Thoracic aorta (tissue), 2 donors: Measurements from ENCODE around the gene LMNTD2. TPM values are rescaled to one million over a fixed set of nuclear protein-coding genes. Genes with fewer than 3 reads are reported as not detected.

ENCODE experiments used
- ATAC-seq: fragments of 150-250 bp; one replicate; pipeline ENCODE4 v1.8.0; 2017; ENCODE audit warnings: low read depth; ENCODE audit not compliant: insufficient number of reproducible peaks, low FRiP score
- DNase-seq: peaks from one replicate; pipeline ENCODE4 v3.0.0-alpha.2; 2020; ENCODE audit warnings: low spot score
- H3K27ac ChIP-seq, 2 donors: fragments of 200-600 bp; sonication (generic); 1 replicate in 1 of 2; 2 replicates in 1 of 2; pipeline ENCODE4 v1.5.1; 2016; ENCODE audit warnings: mild to moderate bottlenecking in 2 of 2, moderate library complexity in 2 of 2
- H3K27me3 ChIP-seq: fragments of 200-600 bp; sonication (generic); replicated peaks from 2 replicates; pipeline ENCODE4 v1.6.0; 2016; ENCODE audit warnings: mild to moderate bottlenecking; ENCODE audit not compliant: insufficient read depth
- H3K36me3 ChIP-seq: fragments of 200-600 bp; sonication (generic); one replicate; pipeline ENCODE4 v1.5.1; 2016
- H3K4me1 ChIP-seq, 2 donors: fragments of 200-600 bp; sonication (generic); 1 replicate in 1 of 2; 2 replicates in 1 of 2; pipeline versions ENCODE4 v1.5.1 to v1.6.0; 2016; ENCODE audit warnings: low read depth in 2 of 2, mild to moderate bottlenecking in 1 of 2; ENCODE audit not compliant: control insufficient read depth in 1 of 2
- H3K4me3 ChIP-seq: fragments of 200-600 bp; sonication (generic); 2 replicates; pipeline ENCODE4 v1.5.1; 2016; ENCODE audit warnings: mild to moderate bottlenecking
- H3K9me3 ChIP-seq: fragments of 200-600 bp; sonication (generic); 2 replicates; pipeline ENCODE4 v1.5.1; 2016
- total RNA-seq, 2 donors: library from RNA; depleted of rRNA; stranded (reverse); fragments of >200 nt; gene quantifications; one replicate each; pipeline versions ENCODE4 v1.1.0 to v1.2.3, GENCODE V29; 2016
- TF ChIP-seq, protein P1 (sequence below): fragments of 200-600 bp; sonication (generic); IDR thresholded peaks from one replicate; pipeline ENCODE4 v1.5.1; 2019; ENCODE audit warnings: antibody characterized with exemption

LMNTD2 gene
- 1 to 10 TPM; 1.1 to 2.7 TPM for total RNA-seq

- peaks cover 12 to 21% of the 10 kb centered on the region in 2 donors for H3K4me1 ChIP-seq
- H3K27me3 ChIP-seq, result no peaks in the 10 kb centered on the region
- ATAC-seq (peak; percentile 80), DNase-seq (peak; percentile 51)
- no peaks in the 10 kb centered on the region for H3K9me3 ChIP-seq
- H3K27ac ChIP-seq, result no peak within 1 kb of the TSS
- TF ChIP-seq, protein P1, sequence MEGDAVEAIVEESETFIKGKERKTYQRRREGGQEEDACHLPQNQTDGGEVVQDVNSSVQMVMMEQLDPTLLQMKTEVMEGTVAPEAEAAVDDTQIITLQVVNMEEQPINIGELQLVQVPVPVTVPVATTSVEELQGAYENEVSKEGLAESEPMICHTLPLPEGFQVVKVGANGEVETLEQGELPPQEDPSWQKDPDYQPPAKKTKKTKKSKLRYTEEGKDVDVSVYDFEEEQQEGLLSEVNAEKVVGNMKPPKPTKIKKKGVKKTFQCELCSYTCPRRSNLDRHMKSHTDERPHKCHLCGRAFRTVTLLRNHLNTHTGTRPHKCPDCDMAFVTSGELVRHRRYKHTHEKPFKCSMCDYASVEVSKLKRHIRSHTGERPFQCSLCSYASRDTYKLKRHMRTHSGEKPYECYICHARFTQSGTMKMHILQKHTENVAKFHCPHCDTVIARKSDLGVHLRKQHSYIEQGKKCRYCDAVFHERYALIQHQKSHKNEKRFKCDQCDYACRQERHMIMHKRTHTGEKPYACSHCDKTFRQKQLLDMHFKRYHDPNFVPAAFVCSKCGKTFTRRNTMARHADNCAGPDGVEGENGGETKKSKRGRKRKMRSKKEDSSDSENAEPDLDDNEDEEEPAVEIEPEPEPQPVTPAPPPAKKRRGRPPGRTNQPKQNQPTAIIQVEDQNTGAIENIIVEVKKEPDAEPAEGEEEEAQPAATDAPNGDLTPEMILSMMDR, result no peak
- peak within 1 kb of the TSS; percentile 89 for H3K4me3 ChIP-seq
- H3K36me3 ChIP-seq, result no peaks in the 10 kb centered on the region
Observed at GRCh38 chr11:560305-561147, at the start of gene LMNTD2, which contains the start of gene RASSF7. LMNTD2 (minus strand) TSS chr11:560738; CDS start chr11:560716, 22 bp downstream. RASSF7 (plus strand) TSS chr11:560970; CDS start chr11:561769, 799 bp downstream.

DNA sequence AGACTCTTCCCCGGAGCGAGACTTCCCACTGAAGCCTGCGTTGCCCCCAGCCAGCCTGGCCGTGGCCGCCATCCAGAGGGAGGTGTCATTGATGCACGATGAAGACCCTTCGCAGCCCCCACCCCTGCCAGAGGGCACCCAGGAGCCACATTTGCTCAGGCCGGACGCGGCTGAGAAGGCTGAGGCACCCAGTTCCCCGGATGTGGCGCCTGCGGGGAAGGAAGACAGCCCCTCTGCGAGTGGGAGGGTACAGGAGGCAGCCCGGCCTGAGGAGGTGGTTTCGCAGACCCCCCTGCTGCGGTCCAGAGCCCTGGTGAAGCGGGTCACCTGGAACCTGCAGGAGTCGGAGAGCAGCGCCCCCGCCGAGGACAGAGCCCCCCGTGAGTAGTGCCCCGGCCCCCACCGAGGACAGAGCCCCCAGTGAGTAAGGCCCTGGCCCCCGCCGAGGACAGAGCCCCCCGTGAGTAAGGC lies 48.8 kb upstream of the LMNTD2 start:
- ATAC-seq, result no peak
- Histone ChIP-seq H3K4me3 (no peak overlapping the region), H3K4me1 (peaks cover 4 to 7% of the 10 kb centered on the region in 2 donors), H3K27ac (no peak overlapping the region), H3K27me3 (no peaks in the 10 kb centered on the region), H3K9me3 (no peaks in the 10 kb centered on the region), H3K36me3 (peaks cover 87% of the 10 kb centered on the region)
- DNase-seq, result no peak
- TF ChIP-seq, protein P1, result no peak

DNA sequence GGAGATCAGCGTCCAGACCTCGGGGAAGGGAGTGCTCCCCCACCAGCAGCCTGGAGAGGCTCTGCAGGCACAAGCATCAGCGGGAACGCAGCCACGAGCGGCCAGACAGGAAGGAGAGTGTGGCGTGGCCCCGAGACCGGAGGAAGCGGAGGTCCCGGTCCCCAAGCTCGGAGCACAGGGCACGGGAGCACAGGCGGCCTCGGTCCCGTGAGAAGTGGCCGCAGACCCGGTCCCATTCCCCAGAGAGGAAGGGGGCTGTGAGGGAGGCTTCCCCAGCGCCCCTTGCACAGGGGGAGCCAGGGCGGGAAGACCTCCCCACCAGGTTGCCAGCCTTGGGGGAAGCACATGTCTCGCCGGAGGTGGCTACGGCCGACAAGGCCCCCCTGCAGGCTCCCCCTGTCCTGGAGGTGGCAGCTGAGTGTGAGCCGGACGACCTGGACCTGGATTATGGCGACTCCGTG lies 48.3 kb upstream of the LMNTD2 start:
- peaks cover 92% of the 10 kb centered on the region for H3K36me3 ChIP-seq
- TF ChIP-seq, protein P1, result no peak
- ATAC-seq, result no peak
- H3K9me3 ChIP-seq, result no peaks in the 10 kb centered on the region
- no peaks in the 10 kb centered on the region for H3K27me3 ChIP-seq
- DNase-seq, result no peak
- peaks cover under 1 to 2% of the 10 kb centered on the region in 2 donors for H3K4me1 ChIP-seq
- no peak overlapping the region for H3K27ac ChIP-seq
- H3K4me3 ChIP-seq, result no peak overlapping the region

- H3K4me3 ChIP-seq, result no peak overlapping the region
- no peaks in the 10 kb centered on the region for H3K27me3 ChIP-seq
- TF ChIP-seq, protein P1, result no peak
- ATAC-seq, result no peak
- H3K27ac ChIP-seq, result no peak overlapping the region
- no peaks in the 10 kb centered on the region for H3K9me3 ChIP-seq
- no peak for DNase-seq
- H3K36me3 ChIP-seq, result peaks cover 94% of the 10 kb centered on the region
- H3K4me1 ChIP-seq, result no peaks in the 10 kb centered on the region
Observed at GRCh38 chr11:607971-608659, 47.6 kb upstream of the LMNTD2 start.
